ENCODE measurements around the gene AFF3.

Gene AFF3

GRCh38 chr2:99697811-99698568 lies 444.4 kb downstream of the AFF3 start:
- TF ChIP-seq CTCF (IDR thresholded peaks at IDR 0.05; ENCODE audit: insufficient read depth, low read depth, low read length, missing control alignments): no peak
- H3K4me3 ChIP-seq (ENCODE audit: low read depth, low read length): no peak overlapping the region
- DNase-seq (ENCODE audit: low read depth): no peak

DNA sequence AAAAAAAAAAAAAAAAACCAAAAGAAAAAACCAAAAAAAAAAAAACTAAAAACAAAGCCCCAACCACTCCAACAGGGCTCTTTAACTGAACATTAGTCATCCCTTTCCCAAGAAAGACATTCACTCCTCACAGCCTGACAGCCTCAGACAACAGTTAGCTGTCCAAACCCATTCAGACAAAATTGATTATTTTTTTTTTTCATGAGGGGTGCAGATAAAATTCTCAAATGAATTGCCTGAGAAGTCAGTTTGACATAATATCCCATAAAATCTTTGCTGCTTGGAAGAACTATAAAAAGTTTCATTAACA lies 446.5 kb downstream of the AFF3 start:
- DNase-seq (ENCODE audit: low read depth): no peak
- H3K4me3 ChIP-seq (ENCODE audit: low read depth, low read length): no peak overlapping the region
- no peak for TF ChIP-seq CTCF (IDR thresholded peaks at IDR 0.05; ENCODE audit: insufficient read depth, low read depth, low read length, missing control alignments)

GRCh38 chr2:99695130-99695943 lies 447.1 kb downstream of the AFF3 start:
- no peak overlapping the region for H3K4me3 ChIP-seq (ENCODE audit: low read depth, low read length)
- TF ChIP-seq CTCF (IDR thresholded peaks at IDR 0.05; ENCODE audit: insufficient read depth, low read depth, low read length, missing control alignments): no peak
- no peak for DNase-seq (ENCODE audit: low read depth)

- DNase-seq (ENCODE audit: low read depth): no peak
- H3K4me3 ChIP-seq (ENCODE audit: low read depth, low read length): no peak overlapping the region
- no peak for TF ChIP-seq CTCF (IDR thresholded peaks at IDR 0.05; ENCODE audit: insufficient read depth, low read depth, low read length, missing control alignments)
These were observed 448.1 kb downstream of the AFF3 start for GRCh38 chr2:99694331-99694730.

DNA sequence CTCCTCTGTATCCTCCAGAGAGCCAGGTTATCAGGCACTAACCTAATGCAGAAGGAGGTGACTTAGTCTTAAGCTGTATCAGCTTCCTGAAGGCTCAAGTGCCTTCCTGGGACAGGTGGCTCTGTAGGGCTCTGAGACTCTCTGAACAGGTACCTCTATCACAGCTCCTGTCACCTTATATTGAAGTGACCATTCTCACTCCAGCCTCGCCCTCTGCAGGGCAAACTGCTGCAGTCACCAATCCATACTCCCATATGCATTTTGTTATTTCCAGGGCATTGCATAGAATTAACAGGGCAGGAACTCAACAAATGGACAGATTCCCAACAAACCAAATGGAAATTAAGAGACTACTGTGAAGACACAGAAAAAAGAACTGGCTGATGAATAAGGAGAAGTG lies 449.6 kb downstream of the AFF3 start:
- TF ChIP-seq CTCF (IDR thresholded peaks at IDR 0.05; ENCODE audit: insufficient read depth, low read depth, low read length, missing control alignments): no peak
- H3K4me3 ChIP-seq (ENCODE audit: low read depth, low read length): no peak overlapping the region
- DNase-seq (ENCODE audit: low read depth): no peak

DNA sequence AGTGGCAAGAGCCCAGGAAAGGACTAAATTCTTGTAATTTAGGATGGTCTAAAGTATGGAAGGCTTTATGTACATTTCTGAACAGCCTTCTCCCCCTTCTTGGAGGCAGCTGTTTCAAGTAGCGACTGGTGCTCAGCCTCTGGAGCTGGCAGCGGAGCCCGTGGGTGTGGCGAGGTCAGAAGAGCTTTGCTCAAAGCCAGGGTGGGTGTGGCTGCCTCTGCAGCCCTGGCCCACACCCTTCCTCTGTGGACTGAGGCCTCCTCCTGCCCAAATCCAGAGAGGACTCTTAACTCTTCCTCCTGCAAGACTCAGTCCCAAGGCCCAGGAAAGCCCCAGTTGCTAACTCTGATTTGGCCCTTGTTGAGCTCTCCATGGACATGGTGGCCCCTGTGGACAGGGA lies 450.5 kb downstream of the AFF3 start:
- TF ChIP-seq CTCF (IDR thresholded peaks at IDR 0.05; ENCODE audit: insufficient read depth, low read depth, low read length, missing control alignments): no peak
- H3K4me3 ChIP-seq (ENCODE audit: low read depth, low read length): no peak overlapping the region
- no peak for DNase-seq (ENCODE audit: low read depth)

Data from GM12865 (cell line).